Measurements from ENCODE around the gene CCDC182.

DNA sequence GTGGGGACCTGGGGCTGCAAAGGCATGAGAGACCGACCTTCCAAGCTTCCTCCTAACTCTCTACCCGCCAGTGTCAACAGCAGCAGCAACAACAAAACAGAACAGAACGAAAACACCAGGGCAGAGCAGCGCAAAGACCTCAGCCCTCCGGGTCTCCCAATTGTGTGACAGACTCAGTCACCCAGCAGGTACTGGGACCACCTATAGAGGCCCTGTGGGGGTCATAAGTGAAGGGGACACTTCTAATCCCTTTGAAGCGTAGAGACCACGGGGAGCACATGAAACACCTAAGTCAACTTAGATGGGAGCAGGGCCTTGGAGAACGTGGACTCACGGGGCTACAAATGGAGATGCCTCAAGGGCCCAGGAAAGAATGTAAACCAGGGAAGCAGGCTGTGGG is 12.6 kb upstream of the CCDC182 start:
- TF ChIP-seq POLR2A (IDR thresholded peaks at IDR 0.05) = no peak
- TF ChIP-seq, protein P1, sequence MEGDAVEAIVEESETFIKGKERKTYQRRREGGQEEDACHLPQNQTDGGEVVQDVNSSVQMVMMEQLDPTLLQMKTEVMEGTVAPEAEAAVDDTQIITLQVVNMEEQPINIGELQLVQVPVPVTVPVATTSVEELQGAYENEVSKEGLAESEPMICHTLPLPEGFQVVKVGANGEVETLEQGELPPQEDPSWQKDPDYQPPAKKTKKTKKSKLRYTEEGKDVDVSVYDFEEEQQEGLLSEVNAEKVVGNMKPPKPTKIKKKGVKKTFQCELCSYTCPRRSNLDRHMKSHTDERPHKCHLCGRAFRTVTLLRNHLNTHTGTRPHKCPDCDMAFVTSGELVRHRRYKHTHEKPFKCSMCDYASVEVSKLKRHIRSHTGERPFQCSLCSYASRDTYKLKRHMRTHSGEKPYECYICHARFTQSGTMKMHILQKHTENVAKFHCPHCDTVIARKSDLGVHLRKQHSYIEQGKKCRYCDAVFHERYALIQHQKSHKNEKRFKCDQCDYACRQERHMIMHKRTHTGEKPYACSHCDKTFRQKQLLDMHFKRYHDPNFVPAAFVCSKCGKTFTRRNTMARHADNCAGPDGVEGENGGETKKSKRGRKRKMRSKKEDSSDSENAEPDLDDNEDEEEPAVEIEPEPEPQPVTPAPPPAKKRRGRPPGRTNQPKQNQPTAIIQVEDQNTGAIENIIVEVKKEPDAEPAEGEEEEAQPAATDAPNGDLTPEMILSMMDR (IDR thresholded peaks at IDR 0.05) = no peak
